Measurements from ENCODE around the gene CDC25B. TPM values are rescaled to one million over a fixed set of nuclear protein-coding genes. Genes with fewer than 3 reads are reported as not detected.

Gene CDC25B
- total and polyA plus RNA-seq, 10 of the 15 experiments (the other 5 are each of a cell fraction or from before 2014, with no cell fraction given), result 4.6 to 58.8 (median 24.6) TPM

DNA sequence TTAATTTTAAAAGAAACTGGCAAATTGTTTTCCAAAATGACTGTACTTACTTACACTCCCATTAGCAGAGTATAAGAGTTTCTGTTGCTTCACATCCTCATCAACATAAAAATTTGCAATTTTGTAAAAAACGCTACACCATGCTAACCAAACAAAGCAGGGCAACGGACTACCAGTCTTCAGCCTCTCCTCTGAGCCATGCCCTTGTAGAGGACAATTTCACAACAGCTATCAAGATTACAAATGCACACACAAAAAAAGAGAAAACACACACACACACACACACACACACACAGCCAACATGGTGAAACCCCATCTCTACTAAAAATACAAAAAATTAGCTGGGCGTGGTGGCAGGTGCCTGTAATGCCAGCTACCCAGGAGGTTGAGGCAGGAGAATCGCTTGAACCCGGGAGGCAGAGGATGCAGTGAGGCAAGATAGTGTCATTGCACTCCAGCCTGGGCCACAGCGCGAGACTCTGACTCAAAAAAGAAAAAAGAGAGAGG lies 24.5 kb upstream of the CDC25B start:
- ATAC-seq (no peak), DNase-seq (ENCODE audit: low read depth, low spot score) (no peak), FAIRE-seq (no peak)
- POLR2A ChIA-PET, result interaction anchor here (0.6 kb wide), 1 partner anchor 103 kb away, joined by 5 read pairs; no protein-coding TSS in a partner anchor
- intact Hi-C loops (cut with micrococcal nuclease; ENCODE audit: unreplicated experiment) (no loop called here), in situ Hi-C loops (cut with MboI) (no loop called here)
- TF ChIP-seq, protein P1, sequence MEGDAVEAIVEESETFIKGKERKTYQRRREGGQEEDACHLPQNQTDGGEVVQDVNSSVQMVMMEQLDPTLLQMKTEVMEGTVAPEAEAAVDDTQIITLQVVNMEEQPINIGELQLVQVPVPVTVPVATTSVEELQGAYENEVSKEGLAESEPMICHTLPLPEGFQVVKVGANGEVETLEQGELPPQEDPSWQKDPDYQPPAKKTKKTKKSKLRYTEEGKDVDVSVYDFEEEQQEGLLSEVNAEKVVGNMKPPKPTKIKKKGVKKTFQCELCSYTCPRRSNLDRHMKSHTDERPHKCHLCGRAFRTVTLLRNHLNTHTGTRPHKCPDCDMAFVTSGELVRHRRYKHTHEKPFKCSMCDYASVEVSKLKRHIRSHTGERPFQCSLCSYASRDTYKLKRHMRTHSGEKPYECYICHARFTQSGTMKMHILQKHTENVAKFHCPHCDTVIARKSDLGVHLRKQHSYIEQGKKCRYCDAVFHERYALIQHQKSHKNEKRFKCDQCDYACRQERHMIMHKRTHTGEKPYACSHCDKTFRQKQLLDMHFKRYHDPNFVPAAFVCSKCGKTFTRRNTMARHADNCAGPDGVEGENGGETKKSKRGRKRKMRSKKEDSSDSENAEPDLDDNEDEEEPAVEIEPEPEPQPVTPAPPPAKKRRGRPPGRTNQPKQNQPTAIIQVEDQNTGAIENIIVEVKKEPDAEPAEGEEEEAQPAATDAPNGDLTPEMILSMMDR (IDR thresholded peaks at IDR 0.05 in 2 of 3, conservative IDR thresholded peaks at IDR 0.05 in 1 of 3; ENCODE audit: control insufficient read depth in 2 of 3, extremely low read depth in 1 of 3, insufficient read depth in 1 of 3, low read depth in 3 of 3, low read length in 3 of 3), result no peak
- TF ChIP-seq HDGF (IDR thresholded peaks at IDR 0.05), result no peak
- SMC1A ChIA-PET (ENCODE audit: uncharacterized antibody, unreplicated experiment), result no interaction called here
- no peaks in the 10 kb centered on the region for H4K20me1 ChIP-seq (ENCODE audit: control insufficient read depth, insufficient read depth)
- H3K4me2 ChIP-seq (ENCODE audit: control insufficient read depth, insufficient read depth), result no peak overlapping the region
- 28% methylated on average over 6 of the region's 7 CpGs for WGBS (ENCODE audit: insufficient coverage, insufficient replicate concordance, low lambda C conversion rate, missing lambda C conversion rate)
- no peak overlapping the region for H2AFZ ChIP-seq (ENCODE audit: control insufficient read depth, low read depth, low read length)
- RAD21 ChIA-PET (ENCODE audit: unreplicated experiment), result interaction anchor here (0.7 kb wide), 1 partner anchor 569 kb away, joined by 3 read pairs; no protein-coding TSS in a partner anchor
- H3K36me3 ChIP-seq (ENCODE audit: control insufficient read depth in 2 of 2, insufficient read depth in 2 of 2, low read length in 1 of 2), result no peaks in the 10 kb centered on the region
- H3K79me2 ChIP-seq (ENCODE audit: control insufficient read depth, insufficient read depth, low read length), result peaks cover 8% of the 10 kb centered on the region
- H3K9me3 ChIP-seq (replicated peaks; ENCODE audit: control insufficient read depth, insufficient read depth, low read length), result no peaks in the 10 kb centered on the region; the same call in 2 of the 3 replicates
- H3K4me3 ChIP-seq, result no peak overlapping the region
- CTCF ChIA-PET, result interaction anchor here (1.0 to 1.4 kb wide), 2 partner anchors 18 to 49 kb away, joined by 3 read pairs; partner anchors contain the start of gene AP5S1
- no peak overlapping the region for H3K9ac ChIP-seq (ENCODE audit: control insufficient read depth, insufficient read depth, low read length)
- no peaks in the 10 kb centered on the region; a peak in 1 of 4 replicates for H3K27me3 ChIP-seq (replicated peaks in 1 of 2; ENCODE audit: control insufficient read depth in 2 of 2, insufficient read depth in 2 of 2, low read length in 1 of 2)
- peaks cover 9% of the 10 kb centered on the region for H3K4me1 ChIP-seq (ENCODE audit: control insufficient read depth, insufficient read depth, low read length)
- no TSS peak for BruUV-seq (replicated peaks)
- no peak overlapping the region for H3K27ac ChIP-seq (ENCODE audit: control insufficient read depth, insufficient read depth)

DNA sequence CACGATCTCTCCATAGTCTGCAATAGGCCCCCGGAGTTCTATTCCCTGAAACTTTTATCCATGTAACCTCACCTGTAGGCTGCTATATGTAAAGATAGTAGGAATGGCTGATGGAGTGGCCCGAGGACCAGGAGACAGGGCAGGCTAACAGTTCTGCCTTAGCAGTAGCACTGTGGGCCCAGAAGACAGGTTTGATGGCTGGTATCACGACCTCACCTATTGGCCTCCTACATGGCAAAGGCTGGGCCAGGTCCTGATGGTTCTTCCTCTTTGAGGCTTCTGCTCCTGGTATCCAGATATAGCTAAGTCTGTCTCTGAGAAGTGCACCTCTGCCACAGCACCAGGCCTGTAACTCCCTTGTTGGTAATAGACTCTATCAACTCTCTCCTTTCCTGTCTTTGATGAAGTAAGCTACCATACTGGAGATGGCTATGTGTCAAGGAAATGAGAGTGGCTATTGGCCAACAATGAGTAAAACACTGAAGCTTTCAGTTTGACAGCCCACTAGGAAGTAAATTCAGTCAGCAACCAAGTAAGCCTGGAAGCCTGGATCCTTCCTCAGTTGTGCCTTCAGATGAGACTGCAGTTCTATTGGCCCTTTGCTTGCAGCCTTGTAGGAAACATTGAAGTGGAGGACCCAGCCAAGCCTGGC lies 20.5 kb upstream of the CDC25B start:
- SMC1A ChIA-PET (ENCODE audit: uncharacterized antibody, unreplicated experiment), result interaction anchor here (0.6 kb wide), 1 partner anchor 186 kb away, joined by 3 read pairs; no protein-coding TSS in a partner anchor
- H3K9ac ChIP-seq (ENCODE audit: control insufficient read depth, insufficient read depth, low read length), result no peak overlapping the region
- RAD21 ChIA-PET (ENCODE audit: unreplicated experiment), result no interaction called here
- POLR2A ChIA-PET, result no interaction called here
- intact Hi-C loops (cut with micrococcal nuclease; ENCODE audit: unreplicated experiment), result no loop called here
- H2AFZ ChIP-seq (ENCODE audit: control insufficient read depth, low read depth, low read length), result no peak overlapping the region
- peaks cover 12 to 16% of the 10 kb centered on the region in 2 experiments for H3K27me3 ChIP-seq (replicated peaks in 1 of 2; ENCODE audit: control insufficient read depth in 2 of 2, insufficient read depth in 2 of 2, low read length in 1 of 2)
- no peak overlapping the region for H3K4me3 ChIP-seq
- no peaks in the 10 kb centered on the region for H3K79me2 ChIP-seq (ENCODE audit: control insufficient read depth, insufficient read depth, low read length)
- CTCF ChIA-PET, result no interaction called here
- no peak for ATAC-seq
- H3K4me1 ChIP-seq (ENCODE audit: control insufficient read depth, insufficient read depth, low read length), result peaks cover 12% of the 10 kb centered on the region
- H3K9me3 ChIP-seq (replicated peaks; ENCODE audit: control insufficient read depth, insufficient read depth, low read length), result no peaks in the 10 kb centered on the region; the same call in 2 of the 3 replicates
- no peak overlapping the region for H3K4me2 ChIP-seq (ENCODE audit: control insufficient read depth, insufficient read depth)
- no TSS peak for BruUV-seq (replicated peaks)
- 50% methylated on average over 4 of the region's 4 CpGs for WGBS (ENCODE audit: insufficient coverage, insufficient replicate concordance, low lambda C conversion rate, missing lambda C conversion rate)
- in situ Hi-C loops (cut with MboI), result no loop called here
- FAIRE-seq, result no peak
- no peaks in the 10 kb centered on the region for H4K20me1 ChIP-seq (ENCODE audit: control insufficient read depth, insufficient read depth)
- DNase-seq (ENCODE audit: low read depth, low spot score), result no peak
- H3K36me3 ChIP-seq (ENCODE audit: control insufficient read depth in 2 of 2, insufficient read depth in 2 of 2, low read length in 1 of 2), result no peaks in the 10 kb centered on the region
- no peak overlapping the region for H3K27ac ChIP-seq (ENCODE audit: control insufficient read depth, insufficient read depth)
- TF ChIP-seq NFYA (IDR thresholded peaks at IDR 0.05; ENCODE audit: borderline replicate concordance, low read depth, low read length) (no peak), NR2C2 (IDR thresholded peaks at IDR 0.05; ENCODE audit: borderline replicate concordance, control insufficient read depth, insufficient read length, low read depth) (no peak), NR2C1 (IDR thresholded peaks at IDR 0.05) (no peak), SREBF2 (IDR thresholded peaks at IDR 0.05; ENCODE audit: low read length) (no peak)
- TF ChIP-seq, protein P2, sequence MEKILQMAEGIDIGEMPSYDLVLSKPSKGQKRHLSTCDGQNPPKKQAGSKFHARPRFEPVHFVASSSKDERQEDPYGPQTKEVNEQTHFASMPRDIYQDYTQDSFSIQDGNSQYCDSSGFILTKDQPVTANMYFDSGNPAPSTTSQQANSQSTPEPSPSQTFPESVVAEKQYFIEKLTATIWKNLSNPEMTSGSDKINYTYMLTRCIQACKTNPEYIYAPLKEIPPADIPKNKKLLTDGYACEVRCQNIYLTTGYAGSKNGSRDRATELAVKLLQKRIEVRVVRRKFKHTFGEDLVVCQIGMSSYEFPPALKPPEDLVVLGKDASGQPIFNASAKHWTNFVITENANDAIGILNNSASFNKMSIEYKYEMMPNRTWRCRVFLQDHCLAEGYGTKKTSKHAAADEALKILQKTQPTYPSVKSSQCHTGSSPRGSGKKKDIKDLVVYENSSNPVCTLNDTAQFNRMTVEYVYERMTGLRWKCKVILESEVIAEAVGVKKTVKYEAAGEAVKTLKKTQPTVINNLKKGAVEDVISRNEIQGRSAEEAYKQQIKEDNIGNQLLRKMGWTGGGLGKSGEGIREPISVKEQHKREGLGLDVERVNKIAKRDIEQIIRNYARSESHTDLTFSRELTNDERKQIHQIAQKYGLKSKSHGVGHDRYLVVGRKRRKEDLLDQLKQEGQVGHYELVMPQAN (conservative IDR thresholded peaks at IDR 0.05), result no peak
- TF ChIP-seq, protein P3, sequence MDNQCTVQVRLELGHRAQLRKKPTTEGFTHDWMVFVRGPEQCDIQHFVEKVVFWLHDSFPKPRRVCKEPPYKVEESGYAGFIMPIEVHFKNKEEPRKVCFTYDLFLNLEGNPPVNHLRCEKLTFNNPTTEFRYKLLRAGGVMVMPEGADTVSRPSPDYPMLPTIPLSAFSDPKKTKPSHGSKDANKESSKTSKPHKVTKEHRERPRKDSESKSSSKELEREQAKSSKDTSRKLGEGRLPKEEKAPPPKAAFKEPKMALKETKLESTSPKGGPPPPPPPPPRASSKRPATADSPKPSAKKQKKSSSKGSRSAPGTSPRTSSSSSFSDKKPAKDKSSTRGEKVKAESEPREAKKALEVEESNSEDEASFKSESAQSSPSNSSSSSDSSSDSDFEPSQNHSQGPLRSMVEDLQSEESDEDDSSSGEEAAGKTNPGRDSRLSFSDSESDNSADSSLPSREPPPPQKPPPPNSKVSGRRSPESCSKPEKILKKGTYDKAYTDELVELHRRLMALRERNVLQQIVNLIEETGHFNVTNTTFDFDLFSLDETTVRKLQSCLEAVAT (IDR thresholded peaks at IDR 0.05), result no peak
- TF ChIP-seq, protein P4, sequence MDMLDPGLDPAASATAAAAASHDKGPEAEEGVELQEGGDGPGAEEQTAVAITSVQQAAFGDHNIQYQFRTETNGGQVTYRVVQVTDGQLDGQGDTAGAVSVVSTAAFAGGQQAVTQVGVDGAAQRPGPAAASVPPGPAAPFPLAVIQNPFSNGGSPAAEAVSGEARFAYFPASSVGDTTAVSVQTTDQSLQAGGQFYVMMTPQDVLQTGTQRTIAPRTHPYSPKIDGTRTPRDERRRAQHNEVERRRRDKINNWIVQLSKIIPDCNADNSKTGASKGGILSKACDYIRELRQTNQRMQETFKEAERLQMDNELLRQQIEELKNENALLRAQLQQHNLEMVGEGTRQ (IDR thresholded peaks at IDR 0.05; ENCODE audit: borderline replicate concordance, low read depth, low read length), result no peak

Measured in GM12878 (cell line).